Body of pancreas (tissue), 4 donors: ENCODE results near the gene TBC1D10A.

Experiments
- CTCF ChIP-seq, 7 experiments: fragments of 450-650 bp in 4 of 7; fragments of 200-600 bp in 3 of 7; sonication (generic) in 3 of 7; IDR thresholded peaks; one replicate each; pipeline ENCODE4 v1.5.1; 2016 to 2019; ENCODE audit warnings: antibody characterized with exemption in 7 of 7
- POLR2A ChIP-seq, 3 donors: fragments of 450-650 bp; IDR thresholded peaks; one replicate each; pipeline ENCODE4 v1.6.1; 2016; ENCODE audit warnings: antibody characterized with exemption in 3 of 3, mild to moderate bottlenecking in 2 of 3

GRCh38 chr22:30252411-30253204, 74.1 kb downstream of the TBC1D10A start:
- TF ChIP-seq POLR2A (IDR thresholded peaks at IDR 0.05) (no peak), CTCF (IDR thresholded peaks at IDR 0.05) (no peak)
